Tibial nerve (tissue), 4 donors: ENCODE results near the gene VN1R5. TPM values are rescaled to one million over a fixed set of nuclear protein-coding genes. Genes with fewer than 3 reads are reported as not detected.
A peak's percentile ranks its signal among the peaks of the same experiment; 100 is the strongest.
"Not testable (repeated sequence)": the region's sequence is repeated elsewhere in the genome, so short reads cannot be mapped to it uniquely, and the experiment has no call there.

ENCODE experiments used
- DNase-seq, 2 donors: peaks; one replicate each; pipeline ENCODE4 v3.0.0-alpha.2; 2019; ENCODE audit warnings: low spot score in 2 of 2
- H3K27ac ChIP-seq, 4 donors: fragments of 200-600 bp; sonication (generic) in 3 of 4; one replicate each; pipeline ENCODE4 v1.5.1; 2017 to 2019; ENCODE audit warnings: mild to moderate bottlenecking in 1 of 4
- H3K27me3 ChIP-seq, 2 donors: fragments of 200-600 bp; sonication (generic) in 1 of 2; one replicate each; pipeline versions ENCODE4 v1.5.1 to v1.6.0; 2017 to 2019
- H3K36me3 ChIP-seq, 3 donors: fragments of 200-600 bp; sonication (generic); one replicate each; pipeline ENCODE4 v1.5.1; 2018 to 2019
- H3K4me1 ChIP-seq, 4 donors: fragments of 200-600 bp; sonication (generic) in 3 of 4; one replicate each; pipeline ENCODE4 v1.5.1; 2017 to 2019
- H3K4me3 ChIP-seq, 4 donors: fragments of 200-600 bp; sonication (generic) in 3 of 4; one replicate each; pipeline ENCODE4 v1.5.1; 2017 to 2019; ENCODE audit warnings: mild to moderate bottlenecking in 1 of 4, moderate library complexity in 1 of 4
- H3K9me3 ChIP-seq, 4 donors: fragments of 200-600 bp; sonication (generic) in 3 of 4; one replicate each; pipeline ENCODE4 v1.5.1; 2017 to 2019
- EP300 ChIP-seq, 2 donors: sonication (generic); formaldehyde crosslinking; IDR thresholded peaks; one replicate each; pipeline ENCODE4 v1.6.1; 2017; ENCODE audit warnings: antibody characterized with exemption in 2 of 2, mild to moderate bottlenecking in 1 of 2
- POLR2A ChIP-seq, 2 donors: fragments of 450-650 bp; IDR thresholded peaks; one replicate each; pipeline ENCODE4 v1.6.1; 2017; ENCODE audit warnings: antibody characterized with exemption in 2 of 2, mild to moderate bottlenecking in 2 of 2, moderate library complexity in 2 of 2
- WGBS, 2 donors: methylation state at CpG; one replicate each; pipeline ENCODE4 v1.1.5; 2018; 5-methylcytosine and 5-hydroxymethylcytosine counted together
- total RNA-seq, 4 donors: library from RNA; depleted of rRNA; stranded (reverse); fragments of >200 nt; gene quantifications; one replicate each; pipeline ENCODE4 v1.1.0, GENCODE V29; 2016
- TF ChIP-seq, protein P1 (sequence below), 5 experiments: fragments of 200-600 bp in 3 of 5; fragments of 450-650 bp in 2 of 5; sonication (generic) in 3 of 5; IDR thresholded peaks; one replicate each; pipeline ENCODE4 v1.5.1; 2016 to 2019; ENCODE audit warnings: antibody characterized with exemption in 5 of 5, mild to moderate bottlenecking in 3 of 5, moderate library complexity in 2 of 5

Gene VN1R5
- not detected for total RNA-seq

DNA sequence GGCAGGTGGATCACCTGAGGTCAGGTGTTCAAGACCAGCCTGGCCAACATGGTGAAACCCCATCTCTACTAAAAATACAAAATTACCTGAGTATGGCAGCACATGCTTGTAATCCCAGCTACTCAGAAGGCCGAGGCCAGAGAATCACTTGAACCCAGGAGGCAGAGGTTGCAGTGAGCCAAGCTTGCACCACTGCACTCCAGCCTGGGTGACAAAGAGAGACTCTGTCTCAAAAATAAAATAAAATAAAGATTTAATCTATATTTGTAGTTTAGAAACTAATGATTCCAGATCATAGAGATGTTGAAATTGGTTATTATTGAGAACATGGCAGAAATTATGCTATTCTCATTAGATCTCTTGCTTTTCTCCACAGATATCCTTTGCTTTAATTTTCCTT lies at the start of gene VN1R5:
Gene VN1R5 (plus strand): TSS at position 301 of the 400 bp plus-strand sequence.
- H3K36me3 ChIP-seq, DNase-seq, H3K4me3 ChIP-seq, H3K27me3 ChIP-seq, H3K27ac ChIP-seq, H3K4me1 ChIP-seq: not testable (repeated sequence)
- H3K9me3 ChIP-seq, result peaks cover 0 to 11% (median 0%) of the 10 kb centered on the region in 4 donors
- WGBS, 2 donors, result 85 to 89% methylated on average over 1 of the region's 1 CpG

DNA sequence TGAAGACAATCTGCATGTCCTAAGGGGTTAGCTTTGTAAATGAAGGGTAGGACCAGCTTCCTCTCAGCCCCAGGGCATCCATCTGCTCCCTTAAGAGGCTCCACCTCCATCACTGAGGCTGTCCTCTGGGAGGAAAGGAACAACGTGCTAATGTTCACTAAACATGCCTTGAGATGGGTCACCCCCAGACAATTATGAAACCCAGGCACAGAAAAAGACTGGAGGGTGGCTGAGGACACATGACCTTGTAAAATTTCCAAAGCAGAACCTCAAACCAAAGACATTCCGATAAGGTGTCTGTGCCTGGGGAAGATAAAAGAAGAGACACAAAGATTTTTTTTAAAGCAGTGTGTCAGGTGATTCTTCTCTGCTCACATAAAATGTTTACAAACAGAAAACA lies 46.5 kb upstream of the VN1R5 start:
- TF ChIP-seq, protein P1, sequence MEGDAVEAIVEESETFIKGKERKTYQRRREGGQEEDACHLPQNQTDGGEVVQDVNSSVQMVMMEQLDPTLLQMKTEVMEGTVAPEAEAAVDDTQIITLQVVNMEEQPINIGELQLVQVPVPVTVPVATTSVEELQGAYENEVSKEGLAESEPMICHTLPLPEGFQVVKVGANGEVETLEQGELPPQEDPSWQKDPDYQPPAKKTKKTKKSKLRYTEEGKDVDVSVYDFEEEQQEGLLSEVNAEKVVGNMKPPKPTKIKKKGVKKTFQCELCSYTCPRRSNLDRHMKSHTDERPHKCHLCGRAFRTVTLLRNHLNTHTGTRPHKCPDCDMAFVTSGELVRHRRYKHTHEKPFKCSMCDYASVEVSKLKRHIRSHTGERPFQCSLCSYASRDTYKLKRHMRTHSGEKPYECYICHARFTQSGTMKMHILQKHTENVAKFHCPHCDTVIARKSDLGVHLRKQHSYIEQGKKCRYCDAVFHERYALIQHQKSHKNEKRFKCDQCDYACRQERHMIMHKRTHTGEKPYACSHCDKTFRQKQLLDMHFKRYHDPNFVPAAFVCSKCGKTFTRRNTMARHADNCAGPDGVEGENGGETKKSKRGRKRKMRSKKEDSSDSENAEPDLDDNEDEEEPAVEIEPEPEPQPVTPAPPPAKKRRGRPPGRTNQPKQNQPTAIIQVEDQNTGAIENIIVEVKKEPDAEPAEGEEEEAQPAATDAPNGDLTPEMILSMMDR (IDR thresholded peaks at IDR 0.05), result no peak
- TF ChIP-seq EP300 (IDR thresholded peaks at IDR 0.05) (no peak), POLR2A (IDR thresholded peaks at IDR 0.05) (no peak)
- no peaks in the 10 kb centered on the region for H3K27me3 ChIP-seq
- H3K36me3 ChIP-seq, result peaks cover 0 to 14% (median 0%) of the 10 kb centered on the region in 3 donors
- 33 to 55% methylated on average over 2 of the region's 2 CpGs for WGBS, 2 donors
- peak overlapping the region in 3 of 4 donors; percentile 88 to 98 (median 92) for H3K4me3 ChIP-seq
- H3K27ac ChIP-seq, result no peak overlapping the region
- DNase-seq, result no peak
- H3K4me1 ChIP-seq, result peaks cover 0 to 35% (median 16%) of the 10 kb centered on the region in 4 donors
- H3K9me3 ChIP-seq, result no peaks in the 10 kb centered on the region

GRCh38 chr1:247210062-247210375 lies 45.9 kb upstream of the VN1R5 start:
- no peak for DNase-seq
- Histone ChIP-seq H3K4me1 (peaks cover 0 to 34% (median 16%) of the 10 kb centered on the region in 4 donors), H3K27me3 (no peaks in the 10 kb centered on the region), H3K9me3 (no peaks in the 10 kb centered on the region), H3K27ac (peak overlapping the region; percentile 41 to 94 (median 90)), H3K36me3 (peaks cover 0 to 14% (median 0%) of the 10 kb centered on the region in 3 donors), H3K4me3 (peak overlapping the region; percentile 88 to 98 (median 92))
- WGBS, 2 donors, result 3 to 4% methylated on average over 5 of the region's 5 CpGs
- TF ChIP-seq, protein P1 (IDR thresholded peaks at IDR 0.05), result no peak
- no peak for TF ChIP-seq EP300 (IDR thresholded peaks at IDR 0.05)
- no peak for TF ChIP-seq POLR2A (IDR thresholded peaks at IDR 0.05)

DNA sequence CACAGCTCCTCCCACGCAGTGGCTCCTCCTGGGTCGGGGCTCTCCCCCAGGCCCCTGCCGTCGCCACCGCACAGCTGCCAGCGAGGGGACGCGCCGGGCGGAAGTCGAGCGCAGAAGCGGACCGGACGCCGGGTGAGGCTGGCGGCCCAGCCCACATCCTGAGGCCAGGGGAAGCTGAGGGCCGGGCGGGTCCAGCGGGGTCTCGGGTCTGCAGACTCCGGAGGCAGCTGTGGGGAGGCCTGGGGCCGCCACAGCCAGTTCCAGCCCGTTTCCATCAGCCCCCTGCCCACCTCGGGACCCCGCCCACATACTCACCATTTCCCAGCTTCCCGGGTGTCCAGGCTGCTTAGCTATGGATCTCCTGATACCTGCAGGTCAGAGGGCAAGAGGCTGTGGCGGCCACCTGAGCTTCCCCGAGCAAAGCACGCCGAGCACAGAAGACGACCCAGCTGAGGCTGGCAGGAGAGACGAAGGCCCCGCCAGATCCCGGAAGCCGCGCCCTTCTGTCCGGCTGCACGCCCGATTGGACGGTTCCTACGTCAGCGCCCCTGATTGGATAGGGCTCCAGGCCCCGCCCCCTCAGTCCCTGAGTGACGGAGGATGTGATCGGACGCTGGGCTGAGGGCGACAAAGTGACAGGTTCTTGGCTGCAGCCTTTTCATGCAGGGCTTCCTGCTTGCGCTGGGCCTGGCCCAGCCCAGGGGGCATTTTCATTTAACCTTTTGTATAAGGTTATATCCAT lies 45.3 kb upstream of the VN1R5 start:
- H3K27me3 ChIP-seq, result no peaks in the 10 kb centered on the region
- H3K36me3 ChIP-seq, result peaks cover 0 to 14% (median 0%) of the 10 kb centered on the region in 3 donors
- TF ChIP-seq POLR2A (IDR thresholded peaks at IDR 0.05) (peak; percentile 54 to 75), EP300 (IDR thresholded peaks at IDR 0.05) (peak in 1 of 2 donors; percentile 87)
- TF ChIP-seq, protein P1 (IDR thresholded peaks at IDR 0.05), result no peak
- WGBS, 2 donors, result 0 to 2% methylated on average over 32 to 41 of the region's 49 CpGs
- peak overlapping the region; percentile 88 to 98 (median 92) for H3K4me3 ChIP-seq
- H3K4me1 ChIP-seq, result peaks cover 0 to 34% (median 16%) of the 10 kb centered on the region in 4 donors
- no peaks in the 10 kb centered on the region for H3K9me3 ChIP-seq
- peak; percentile 98 for DNase-seq
- H3K27ac ChIP-seq, result peak overlapping the region; percentile 41 to 94 (median 90)

DNA sequence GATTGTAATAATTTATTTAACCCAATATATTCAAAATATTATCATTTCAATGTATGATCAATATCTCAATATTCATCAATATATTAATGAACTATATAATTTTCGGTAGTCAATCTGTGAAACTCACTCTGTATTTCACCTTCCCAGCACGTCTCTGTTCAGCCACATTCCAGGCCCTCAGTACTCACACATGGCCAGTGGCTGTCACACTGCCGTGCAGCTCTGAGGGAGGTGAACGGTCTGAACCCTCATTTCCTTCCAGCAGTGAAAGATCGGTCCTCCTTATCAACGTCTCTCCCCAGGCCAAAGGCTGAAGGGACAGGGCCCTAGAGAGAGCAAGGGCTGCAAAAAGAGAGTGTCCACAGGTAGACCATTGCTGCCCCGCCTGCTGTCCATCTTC lies 44.5 kb upstream of the VN1R5 start:
- no peak for DNase-seq
- WGBS, 2 donors, result 56 to 70% methylated on average over 7 of the region's 7 CpGs
- no peak for TF ChIP-seq POLR2A (IDR thresholded peaks at IDR 0.05)
- no peak for TF ChIP-seq EP300 (IDR thresholded peaks at IDR 0.05)
- TF ChIP-seq, protein P1 (IDR thresholded peaks at IDR 0.05), result no peak
- H3K27me3 ChIP-seq, result no peaks in the 10 kb centered on the region
- H3K9me3 ChIP-seq, result no peaks in the 10 kb centered on the region
- peaks cover 0 to 34% (median 16%) of the 10 kb centered on the region in 4 donors for H3K4me1 ChIP-seq
- peaks cover 0 to 7% (median 0%) of the 10 kb centered on the region in 3 donors for H3K36me3 ChIP-seq
- H3K27ac ChIP-seq, result peak overlapping the region in 3 of 4 donors; percentile 59 to 94 (median 92)
- H3K4me3 ChIP-seq, result peak overlapping the region in 1 of 4 donors; percentile 98
